HepG2 (cell line): ENCODE data around the gene ZNF606. TPM values are rescaled to one million over a fixed set of nuclear protein-coding genes. Genes with fewer than 3 reads are reported as not detected.

Experiments
- ATAC-seq: fragments of 200-7000 bp; cut with Tn5 transposase; 3 replicates; pipeline ENCODE4 v1.9.1; 2020; ENCODE audit warnings: mild to moderate bottlenecking, moderate library complexity
- BruUV-seq: library from RNA; stranded (reverse); fragments of 400-500 nt; replicated peaks from 2 replicates; lab custom pipeline; 2021; lab: Mats Ljungman, UMichigan
- CTCF ChIA-PET: fragments of 300-600 bp; formaldehyde crosslinking; extraction: SDS; loops from one replicate; lab custom pipeline; 2021; ENCODE audit warnings: low total read pairs, inconsistent platforms, low intra/inter-chr PET ratio; lab: Yijun Ruan, JAX
- POLR2A ChIA-PET: fragments of 350-600 bp; sonication (Branson Sonifier 250); formaldehyde crosslinking; loops from one replicate; lab custom pipeline; 2020; ENCODE audit warnings: antibody characterized with exemption, inconsistent platforms; lab: Yijun Ruan, JAX
- DNase-seq: peaks from one replicate; pipeline ENCODE4 v3.0.0-alpha.2; 2015; ENCODE audit warnings: low spot score
- FAIRE-seq: peaks from 3 replicates; lab custom pipeline; 2011; peaks lifted over from hg19 to GRCh38; lab: Jason Lieb, UNC
- H2AFZ ChIP-seq: one replicate; pipeline ENCODE4 v1.6.1; 2011; ENCODE audit warnings: low read length, inconsistent platforms
- H3K27ac ChIP-seq: fragments of 300-600 bp; 3 replicates; pipeline ENCODE4 v1.8.0; 2011; ENCODE audit warnings: mixed run types, mild to moderate bottlenecking, mixed read lengths, low read length, inconsistent platforms; ENCODE audit not compliant: insufficient read depth; ENCODE audit errors: extremely low read length
- H3K27me3 ChIP-seq, 2 experiments: fragments of 200-600 bp in 1 of 2; 2 replicates in 1 of 2; 3 replicates in 1 of 2; pipeline versions ENCODE4 v1.6.0 to v1.8.0; 2011; ENCODE audit warnings: low read length in 2 of 2, mild to moderate bottlenecking in 2 of 2, moderate library complexity in 2 of 2, inconsistent platforms in 1 of 2; ENCODE audit not compliant: insufficient read depth in 2 of 2, control insufficient read depth in 1 of 2
- H3K36me3 ChIP-seq, 2 experiments: fragments of 200-600 bp in 1 of 2; replicated peaks in 1 of 2; 2 replicates in 1 of 2; 3 replicates in 1 of 2; pipeline versions ENCODE4 v1.5.1 to v1.8.0; 2011; ENCODE audit warnings: low read length in 2 of 2, inconsistent platforms in 1 of 2; ENCODE audit not compliant: insufficient read depth in 2 of 2, control insufficient read depth in 1 of 2
- H3K4me1 ChIP-seq: 2 replicates; pipeline ENCODE4 v1.5.1; 2012; ENCODE audit warnings: low read length, inconsistent platforms; ENCODE audit not compliant: insufficient read depth
- H3K4me2 ChIP-seq: 2 replicates; pipeline ENCODE4 v1.6.0; 2011; ENCODE audit warnings: low read depth, low read length, inconsistent platforms
- H3K4me3 ChIP-seq, 3 experiments: fragments of 200-600 bp in 1 of 3; sonication (generic), shearing (Covaris generic) in 1 of 3; replicated peaks in 1 of 3; 2 replicates each; pipeline ENCODE4 v1.5.1; 2011 to 2016; ENCODE audit warnings: low read length in 3 of 3, inconsistent platforms in 2 of 3, low read depth in 2 of 3, mild to moderate bottlenecking in 2 of 3, control low read depth in 1 of 3, mixed read lengths in 1 of 3; ENCODE audit not compliant: insufficient read depth in 1 of 3
- H3K79me2 ChIP-seq: one replicate; pipeline ENCODE4 v1.6.1; 2011; ENCODE audit warnings: low read length, inconsistent platforms; ENCODE audit not compliant: insufficient read depth
- H3K9ac ChIP-seq: 2 replicates; pipeline ENCODE4 v1.6.0; 2011; ENCODE audit warnings: mild to moderate bottlenecking, low read depth, low read length, inconsistent platforms; ENCODE audit not compliant: insufficient read depth
- H3K9me3 ChIP-seq: 2 replicates; pipeline ENCODE4 v1.5.1; 2012; ENCODE audit warnings: mild to moderate bottlenecking, low read length
- H4K20me1 ChIP-seq: 2 replicates; pipeline ENCODE4 v1.6.0; 2011; ENCODE audit warnings: inconsistent platforms, mild to moderate bottlenecking, low read length, moderate library complexity; ENCODE audit not compliant: insufficient read depth
- ATF1 ChIP-seq: IDR thresholded peaks from 2 replicates; pipeline ENCODE4 v1.6.1; 2016; ENCODE audit warnings: mild to moderate bottlenecking, control low read depth
- ATF5 ChIP-seq: sonication (generic); formaldehyde crosslinking; IDR thresholded peaks from 2 replicates; pipeline ENCODE4 v1.4.0; 2020; ENCODE audit warnings: mild to moderate bottlenecking, low read depth, missing genetic modification reagents
- ATF7-NPFF ChIP-seq: sonication (generic); formaldehyde crosslinking; IDR thresholded peaks from 2 replicates; pipeline ENCODE4 v1.8.1; 2023; ENCODE audit warnings: mild to moderate bottlenecking, low read depth, missing genetic modification reagents, moderate library complexity
- HHEX ChIP-seq: IDR thresholded peaks from 2 replicates; pipeline ENCODE4 v1.6.1; 2016; ENCODE audit warnings: control low read depth
- HOXA3 ChIP-seq: sonication (generic); formaldehyde crosslinking; IDR thresholded peaks from 2 replicates; pipeline ENCODE4 v1.5.0; 2020; ENCODE audit warnings: missing genetic modification reagents
- MAFK ChIP-seq, 2 experiments: IDR thresholded peaks in 1 of 2; conservative IDR thresholded peaks in 1 of 2; 2 replicates each; pipeline ENCODE4 v1.6.1; 2011; ENCODE audit warnings: improper control_type of control experiment in 2 of 2, low read length in 2 of 2
- MYC ChIP-seq: sonication (generic); formaldehyde crosslinking; IDR thresholded peaks from 2 replicates; pipeline ENCODE4 v1.9.0; 2021; ENCODE audit warnings: missing genetic modification reagents, borderline replicate concordance
- PHF5A ChIP-seq: IDR thresholded peaks from one replicate; pipeline ENCODE4 v1.6.1; 2018; ENCODE audit warnings: low read depth, missing genetic modification reagents; ENCODE audit not compliant: unreplicated experiment
- REPIN1 ChIP-seq: sonication (generic); formaldehyde crosslinking; IDR thresholded peaks from 2 replicates; pipeline ENCODE4 v1.8.0; 2022; ENCODE audit warnings: missing genetic modification reagents, low read depth, mild to moderate bottlenecking, borderline replicate concordance
- SIX1 ChIP-seq: sonication (generic); formaldehyde crosslinking; IDR thresholded peaks from 2 replicates; pipeline ENCODE4 v1.4.0; 2020; ENCODE audit warnings: missing genetic modification reagents, borderline replicate concordance
- SMYD3 ChIP-seq: sonication (generic); formaldehyde crosslinking; IDR thresholded peaks from 2 replicates; pipeline ENCODE4 v1.8.1; 2023; ENCODE audit warnings: mild to moderate bottlenecking, missing genetic modification reagents
- SRSF1 ChIP-seq: fragments of 200-400 bp; formaldehyde crosslinking; optimal IDR thresholded peaks from 2 replicates; pipeline ENCODE3; 2017; ENCODE audit warnings: mild to moderate bottlenecking, low read depth, low read length, moderate library complexity
- TEF ChIP-seq: sonication (generic); formaldehyde crosslinking; IDR thresholded peaks from 2 replicates; pipeline ENCODE4 v1.5.0; 2020; ENCODE audit warnings: missing genetic modification reagents
- U2AF1 ChIP-seq: fragments of 200-400 bp; formaldehyde crosslinking; optimal IDR thresholded peaks from 2 replicates; pipeline ENCODE3; 2017; ENCODE audit warnings: mild to moderate bottlenecking, low read depth, low read length
- ZFP91 ChIP-seq: sonication (generic); formaldehyde crosslinking; IDR thresholded peaks from 2 replicates; pipeline ENCODE4 v1.9.0; 2022; ENCODE audit warnings: missing genetic modification reagents, mild to moderate bottlenecking, borderline replicate concordance
- ZKSCAN1 ChIP-seq: fragments of 150-350 bp; IDR thresholded peaks from 2 replicates; pipeline ENCODE4 v1.6.1; 2014; ENCODE audit warnings: low read length
- ZNF432 ChIP-seq: sonication (generic); formaldehyde crosslinking; IDR thresholded peaks from 2 replicates; pipeline ENCODE4 v1.5.0; 2020; ENCODE audit warnings: missing genetic modification reagents, mild to moderate bottlenecking, borderline replicate concordance
- ZNF7 ChIP-seq: IDR thresholded peaks from 2 replicates; pipeline ENCODE4 v1.6.1; 2016; ENCODE audit warnings: missing biosample characterization, missing genetic modification reagents
- ZNF749 ChIP-seq: sonication (generic); formaldehyde crosslinking; IDR thresholded peaks from 2 replicates; pipeline ENCODE4 v1.8.0; 2022; ENCODE audit warnings: mild to moderate bottlenecking, missing genetic modification reagents, moderate library complexity, borderline replicate concordance
- ZSCAN12 ChIP-seq: sonication (generic); formaldehyde crosslinking; IDR thresholded peaks from 2 replicates; pipeline ENCODE4 v1.9.0; 2021; ENCODE audit warnings: mild to moderate bottlenecking, missing genetic modification reagents
- ZSCAN25 ChIP-seq: sonication (generic); formaldehyde crosslinking; IDR thresholded peaks from 2 replicates; pipeline ENCODE4 v1.8.0; 2022; ENCODE audit warnings: mild to moderate bottlenecking, missing genetic modification reagents
- WGBS: methylation state at CpG from one replicate; pipeline ENCODE4 v1.1.6; 2017; ENCODE audit warnings: low lambda C conversion rate; 5-methylcytosine and 5-hydroxymethylcytosine counted together
- in situ Hi-C: cut with HindIII; loops from 2 replicates; pipeline ENCODE4 v1.10.0; 2017; ENCODE audit warnings: low pct_unique_long_range_greater_than_20kb; ENCODE audit not compliant: extremely low pct_ligation_motif_present
- intact Hi-C: fragments of 100-400 bp; cut with micrococcal nuclease; formaldehyde crosslinking; loops from one replicate; pipeline ENCODE4 v1.10.0; 2022; ENCODE audit not compliant: unreplicated experiment
- polyA plus RNA-seq, 8 experiments: library from polyadenylated mRNA; depleted of rRNA in 3 of 8; stranded (reverse) in 7 of 8; unstranded in 1 of 8; fragments of >200 nt; fragmentation: Illumina TruSeq in 4 of 8; extraction: Trizol in 4 of 8; gene quantifications; 2 replicates each; pipeline versions ENCODE4 v1.2.1 to v1.2.3, GENCODE V29; 2011 to 2016; ENCODE audit warnings: low read depth in 4 of 8, missing spikeins in 1 of 8, mixed read lengths in 1 of 8; ENCODE audit not compliant: insufficient read depth in 1 of 8
- total RNA-seq, 5 experiments: library from RNA; depleted of rRNA; stranded (reverse); fragments of >200 nt; fragmentation: Illumina TruSeq; extraction: Trizol; gene quantifications; 2 replicates each; pipeline ENCODE4 v1.2.3, GENCODE V29; 2016; ENCODE audit warnings: low read depth in 1 of 5

Gene ZNF606
- total and polyA plus RNA-seq, 2 of the 13 experiments (the other 11 are each of a cell fraction or from before 2014, with no cell fraction given), result 4.2 to 14.8 TPM

DNA sequence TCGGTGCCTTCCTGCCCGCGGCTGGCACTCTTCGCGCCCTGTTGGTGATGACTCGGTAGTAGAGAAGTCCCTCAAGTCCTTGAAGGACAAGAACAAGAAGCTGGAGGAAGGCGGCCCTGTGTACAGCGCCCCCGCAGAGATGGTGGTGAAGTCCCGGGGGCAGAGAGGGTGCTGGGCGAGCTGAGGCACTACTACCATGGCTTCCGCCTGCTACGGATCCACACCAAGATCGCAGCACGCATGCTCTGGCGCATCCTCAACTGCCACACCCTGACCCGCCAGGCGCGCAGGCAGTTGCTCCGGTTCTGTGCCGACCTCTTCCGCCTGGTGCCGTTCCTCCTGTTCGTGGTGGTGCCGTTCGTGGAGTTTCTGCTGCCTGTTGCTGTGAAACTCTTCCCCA, 42.3 kb upstream of the ZNF606 start (continued):
- TF ChIP-seq ZNF7 (CRISPR knock-in tag) (no peak), ZKSCAN1 (no peak), HHEX (no peak), ZNF432 (CRISPR knock-in tag) (no peak), ZFP91 (CRISPR knock-in tag) (no peak)

DNA sequence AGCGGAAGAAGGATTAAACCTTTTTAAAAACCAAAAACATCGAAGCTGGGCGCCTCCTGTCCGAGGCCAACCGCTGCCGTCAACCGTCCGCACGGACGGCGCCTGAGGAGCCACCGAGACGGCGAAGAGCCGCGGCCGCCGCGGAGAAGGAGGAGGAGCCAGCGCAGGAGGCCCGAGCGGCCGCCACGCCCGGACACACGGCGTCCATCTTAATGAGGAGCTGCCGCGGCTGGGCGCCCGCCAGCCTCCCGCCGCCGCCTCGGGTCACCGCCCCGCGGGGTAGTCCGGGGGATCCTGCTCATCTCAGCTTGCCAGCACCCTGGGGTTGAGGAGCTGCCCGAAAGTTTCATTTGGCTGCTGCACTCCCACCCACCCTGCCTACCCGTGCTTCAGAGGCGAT, 41.8 kb upstream of the ZNF606 start:
- H3K9ac ChIP-seq, result no peak overlapping the region
- DNase-seq (no peak), ATAC-seq (no peak), FAIRE-seq (no peak)
- in situ Hi-C loops, result no loop called here
- H3K4me3 ChIP-seq, result no peak overlapping the region
- no peak overlapping the region for H3K4me2 ChIP-seq
- intact Hi-C loops, result no loop called here
- no TSS peak for BruUV-seq
- no peak overlapping the region for H2AFZ ChIP-seq
- H3K27me3 ChIP-seq, result no peaks in the 10 kb centered on the region; a peak in 1 of 5 replicates
- H4K20me1 ChIP-seq, result no peaks in the 10 kb centered on the region
- H3K9me3 ChIP-seq, result peaks cover 58% of the 10 kb centered on the region
- ChIA-PET CTCF (no interaction called here), POLR2A (no interaction called here)
- H3K36me3 ChIP-seq, result no peaks in the 10 kb centered on the region
- WGBS, result 87% methylated on average over 40 of the region's 42 CpGs
- no peaks in the 10 kb centered on the region for H3K79me2 ChIP-seq
- H3K4me1 ChIP-seq, result no peaks in the 10 kb centered on the region
- no peak overlapping the region for H3K27ac ChIP-seq
- TF ChIP-seq ZFP91 (CRISPR knock-in tag), result no peak
- no peak for TF ChIP-seq SMYD3 (CRISPR knock-in tag)
- TF ChIP-seq REPIN1 (CRISPR knock-in tag), result no peak
- no peak for TF ChIP-seq ATF5 (CRISPR knock-in tag)
- no peak for TF ChIP-seq HOXA3
- TF ChIP-seq ZNF749 (CRISPR knock-in tag), result no peak
- TF ChIP-seq PHF5A (CRISPR knock-in tag), result no peak
- TF ChIP-seq ATF1 (CRISPR knock-in tag), result no peak
- no peak for TF ChIP-seq ZSCAN25 (CRISPR knock-in tag)
- TF ChIP-seq MAFK (conservative IDR thresholded peaks at IDR 0.05 in 1 of 2, IDR thresholded peaks at IDR 0.05 in 1 of 2; ENCODE audit: low read length in 2 of 2), result no peak
- TF ChIP-seq SRSF1, result no peak
- no peak for TF ChIP-seq U2AF1
- no peak for TF ChIP-seq ATF7-NPFF (CRISPR knock-in tag)
- no peak for TF ChIP-seq TEF (CRISPR knock-in tag)
- TF ChIP-seq MYC, result no peak
- TF ChIP-seq SIX1 (CRISPR knock-in tag), result no peak
- TF ChIP-seq ZSCAN12 (CRISPR knock-in tag), result no peak
